ENCODE results near the gene BCKDK.
"Not testable (repeated sequence)": the region's sequence is repeated elsewhere in the genome, so short reads cannot be mapped to it uniquely, and the experiment has no call there.

Gene BCKDK

GRCh38 chr16:31127182-31127581 lies 19.0 kb downstream of the BCKDK start:
- no peak for DNase-seq (ENCODE audit: low spot score)

GRCh38 chr16:31128711-31129567 lies 20.8 kb downstream of the BCKDK start:
- no peak for DNase-seq (ENCODE audit: low spot score)

- DNase-seq (ENCODE audit: low spot score) = no peak
These were observed 21.6 kb downstream of the BCKDK start for GRCh38 chr16:31129568-31130335.

- DNase-seq (ENCODE audit: low spot score) = no peak
These were observed 22.2 kb downstream of the BCKDK start for GRCh38 chr16:31130336-31130891.

GRCh38 chr16:31130899-31131298 lies 22.7 kb downstream of the BCKDK start:
- DNase-seq (ENCODE audit: low spot score) = no peak

GRCh38 chr16:31131416-31131815 lies 23.2 kb downstream of the BCKDK start:
- DNase-seq (ENCODE audit: low spot score) = no peak

GRCh38 chr16:31131841-31132271 lies 23.7 kb downstream of the BCKDK start:
- DNase-seq (ENCODE audit: low spot score) = no peak

- no peak for DNase-seq (ENCODE audit: low spot score)
These were observed 24.3 kb downstream of the BCKDK start for GRCh38 chr16:31132303-31132979.

GRCh38 chr16:31133046-31133501 lies 24.9 kb downstream of the BCKDK start:
- no peak for DNase-seq (ENCODE audit: low spot score)

GRCh38 chr16:31134091-31134571 lies 25.9 kb downstream of the BCKDK start:
- no peak for DNase-seq (ENCODE audit: low spot score)

- DNase-seq (ENCODE audit: low spot score) = no peak
These were observed 26.7 kb downstream of the BCKDK start for GRCh38 chr16:31134625-31135534.

GRCh38 chr16:31135535-31136286 lies 27.5 kb downstream of the BCKDK start, which contains the start of gene PRSS8:
PRSS8 (minus strand) TSS chr16:31135727; CDS start chr16:31135498, 229 bp downstream.
- DNase-seq (ENCODE audit: low spot score) = no peak

- DNase-seq (ENCODE audit: low spot score) = no peak
These were observed 28.1 kb downstream of the BCKDK start for GRCh38 chr16:31136287-31136662.

GRCh38 chr16:31136822-31137499 lies 28.8 kb downstream of the BCKDK start:
- not testable (repeated sequence) for DNase-seq (ENCODE audit: low spot score)

- DNase-seq (ENCODE audit: low spot score) = peak; percentile 58
These were observed 30.7 kb downstream of the BCKDK start for GRCh38 chr16:31138621-31139578.

- DNase-seq (ENCODE audit: low spot score) = not testable (repeated sequence)
These were observed 32.9 kb downstream of the BCKDK start for GRCh38 chr16:31141071-31141469.

- peak; percentile 55 for DNase-seq (ENCODE audit: low spot score)
These were observed 33.4 kb downstream of the BCKDK start for GRCh38 chr16:31141489-31142108.
